Placental pericyte (primary cell): ENCODE measurements around the gene PHF21A. TPM values are rescaled to one million over a fixed set of nuclear protein-coding genes. Genes with fewer than 3 reads are reported as not detected.

Experiments used
- total RNA-seq: library from RNA; depleted of rRNA; stranded (reverse); fragments of >200 nt; gene quantifications from 2 replicates; pipeline ENCODE4 v1.2.3, GENCODE V29; 2012

PHF21A gene
- 14.7 and 16.3 TPM in 2 replicates for total RNA-seq

DNA sequence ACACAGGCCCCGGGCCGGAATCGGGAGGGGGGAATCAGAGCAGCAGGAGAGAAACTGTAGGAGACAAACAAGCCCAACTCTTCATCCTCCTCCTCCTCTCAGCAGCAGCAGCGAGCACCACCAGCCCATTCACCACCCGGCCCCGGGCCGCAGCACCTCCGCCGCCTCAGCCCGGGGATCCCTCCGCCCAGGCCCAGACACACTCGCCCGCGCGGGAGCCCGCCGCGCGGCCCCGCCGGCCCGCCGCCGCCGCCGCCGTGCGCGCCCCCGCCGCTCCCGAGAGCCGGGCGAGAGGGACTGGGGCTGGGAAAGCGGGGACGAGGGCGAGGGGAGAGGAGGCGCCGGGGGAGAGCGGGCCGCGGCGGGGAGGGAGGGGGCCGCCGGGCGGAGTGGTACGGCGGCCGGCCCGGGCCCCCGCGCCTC lies at the start of gene PHF21A:
Gene PHF21A (minus strand): TSS at position 154 of the 423 bp plus-strand sequence. CDS start 37,235 bp downstream, outside the sequence.

DNA sequence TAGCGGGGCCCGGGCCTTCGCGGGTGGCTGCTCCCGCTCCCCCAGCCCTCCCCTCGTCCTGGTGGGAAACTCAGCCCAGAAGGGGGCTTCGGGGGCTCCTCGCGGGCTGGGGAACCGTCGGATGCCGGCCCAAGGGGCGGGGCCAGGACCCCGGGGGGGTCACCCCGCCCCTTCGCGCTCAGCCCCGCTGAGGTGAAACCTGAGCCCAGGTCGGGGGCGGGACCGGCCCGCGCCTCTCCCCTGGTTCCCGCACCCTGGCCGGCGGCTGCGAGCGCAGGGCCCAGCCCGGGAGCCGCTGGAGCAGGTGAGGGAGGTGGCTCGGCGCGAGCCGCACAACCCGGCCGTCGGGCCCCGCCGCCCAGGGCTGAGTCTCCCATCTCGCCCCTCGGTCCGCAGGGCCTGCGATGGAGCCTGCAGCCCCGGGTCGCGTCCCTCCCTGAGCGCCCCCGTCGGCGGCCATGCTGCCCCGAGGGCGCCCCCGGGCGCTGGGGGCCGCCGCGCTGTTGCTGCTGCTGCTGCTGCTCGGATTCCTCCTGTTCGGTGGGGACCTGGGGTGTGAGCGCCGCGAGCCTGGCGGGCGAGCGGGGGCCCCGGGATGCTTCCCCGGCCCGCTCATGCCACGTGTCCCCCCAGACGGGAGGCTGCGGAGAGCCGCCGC lies 198.7 kb downstream of the PHF21A start, which contains the start of gene LARGE2:
Gene LARGE2 (plus strand): TSS at position 232 of the 658 bp plus-strand sequence. CDS start 227 bp downstream, at position 459.

DNA sequence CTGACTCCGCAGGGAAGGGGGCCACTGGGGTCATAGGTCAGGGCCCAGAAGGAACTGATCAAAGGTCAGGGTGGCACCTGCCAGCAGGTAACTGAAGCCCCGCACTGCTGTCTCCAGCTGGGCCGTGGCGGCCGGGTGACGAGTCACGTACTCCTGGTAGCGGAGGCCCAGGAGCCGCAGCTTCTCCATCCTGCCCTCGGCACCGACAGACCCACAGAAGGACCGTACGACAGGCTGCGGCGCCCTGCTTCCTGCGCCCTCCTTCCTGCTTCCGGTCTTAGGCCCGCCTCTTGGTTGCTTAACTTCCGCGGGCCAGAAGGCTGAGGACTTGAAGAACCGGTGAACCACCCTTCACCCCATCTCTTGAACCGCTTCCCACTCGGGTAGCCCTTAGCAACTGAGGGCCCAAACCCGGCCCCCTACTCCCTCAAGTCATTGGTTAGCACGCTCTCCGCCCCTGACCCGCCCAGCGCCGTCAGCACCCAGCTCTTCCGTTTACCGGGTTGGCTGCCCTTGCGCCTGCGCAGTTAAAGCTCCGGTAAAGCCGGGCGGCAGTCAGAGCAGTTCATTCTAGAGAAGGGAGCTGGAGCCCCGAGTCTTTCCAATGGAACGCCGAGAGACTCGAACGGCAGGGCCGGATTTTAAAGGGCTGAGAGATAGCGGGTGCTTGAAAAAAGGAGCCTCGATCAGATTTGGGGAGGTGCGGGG lies 203.5 kb downstream of the PHF21A start, which contains the start of gene PEX16:
Gene PEX16 (minus strand): TSS at position 255 of the 708 bp plus-strand sequence. CDS start 66 bp downstream, at position 189.

DNA sequence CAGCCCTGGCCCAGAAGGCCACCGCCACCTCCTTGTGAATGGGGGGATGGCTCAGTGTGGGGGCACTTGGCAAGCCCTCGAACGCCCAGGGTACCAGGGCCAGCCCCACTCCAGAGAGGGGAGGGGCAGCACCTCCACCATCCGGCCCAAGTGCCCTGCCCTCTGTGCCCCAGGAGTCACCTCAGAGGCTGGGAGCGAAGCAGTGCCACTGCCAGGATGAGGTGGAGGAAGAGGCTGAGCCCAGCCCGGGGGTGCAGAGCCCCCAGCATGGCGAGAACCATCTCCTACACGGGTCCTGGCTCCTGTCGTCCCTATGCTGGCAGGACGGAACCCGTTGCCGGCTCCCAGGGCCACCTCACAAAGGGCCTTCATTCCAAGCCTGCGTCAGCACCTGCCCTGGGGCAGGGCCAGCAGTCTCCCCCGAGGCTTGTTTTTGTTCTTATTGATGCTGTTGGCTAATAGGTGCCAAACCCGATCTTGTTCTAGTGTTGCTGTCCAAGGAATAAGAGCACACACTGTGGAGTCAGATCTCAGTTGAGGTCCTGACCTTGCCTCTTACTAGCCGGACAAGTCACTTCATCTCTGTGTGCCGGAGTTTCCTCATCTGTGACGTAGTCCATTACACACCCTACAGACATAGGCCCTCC lies 214.2 kb downstream of the PHF21A start, which contains the start of gene FREY1:
Gene FREY1 (minus strand): TSS at position 307 of the 647 bp plus-strand sequence. CDS start 26 bp downstream, at position 281.

DNA sequence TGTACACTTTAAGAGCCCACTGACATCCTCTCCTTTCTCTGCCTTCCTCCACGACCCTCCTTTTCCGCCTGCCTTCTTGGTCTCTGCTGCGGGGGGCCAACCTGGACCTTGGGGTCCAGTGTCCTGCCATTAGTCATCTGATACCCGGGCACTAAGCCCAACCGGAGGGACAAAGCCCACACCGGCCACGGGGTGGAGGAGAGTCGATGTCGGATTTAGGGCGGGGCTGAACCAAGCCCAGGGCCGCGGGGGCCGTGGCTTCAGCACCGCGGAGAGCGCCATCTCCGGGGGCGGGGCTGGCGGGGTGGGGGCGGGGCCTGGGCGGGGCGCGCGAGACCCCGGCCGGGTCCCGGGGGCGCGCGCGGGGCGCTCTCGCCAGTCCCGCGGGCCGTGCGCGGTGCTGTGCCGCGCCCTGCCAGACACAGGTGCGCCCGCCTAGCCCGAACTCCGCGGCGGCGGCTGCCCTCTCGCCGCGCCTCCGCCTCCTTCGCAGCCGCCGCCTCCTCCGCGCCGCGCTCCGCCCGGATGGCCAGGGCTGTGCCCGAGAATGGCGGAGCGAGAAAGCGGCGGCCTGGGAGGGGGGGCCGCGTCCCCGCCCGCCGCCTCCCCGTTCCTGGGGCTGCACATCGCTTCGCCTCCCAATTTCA lies 235.9 kb downstream of the PHF21A start, which contains the start of gene MAPK8IP1:
Gene MAPK8IP1 (plus strand): TSS at position 378 of the 647 bp plus-strand sequence. CDS start 170 bp downstream, at position 548.

Other genes with a start within 250 kb of the PHF21A start
- gene MAPK8IP1, start 235.8 kb downstream of the PHF21A start, total RNA-seq: 6.8 and 9.7 TPM in 2 replicates
- gene FREY1, start 214.2 kb downstream of the PHF21A start, total RNA-seq: 0.72 and 0.88 TPM in 2 replicates
- gene PEX16, start 203.6 kb downstream of the PHF21A start, total RNA-seq: 21.2 and 36.1 TPM in 2 replicates
- gene LARGE2, start 198.8 kb downstream of the PHF21A start, total RNA-seq: not detected in 2 replicates
- gene CREB3L1, start 156.2 kb upstream of the PHF21A start, total RNA-seq: 56.9 and 68.6 TPM in 2 replicates
- gene DGKZ, start 226.0 kb upstream of the PHF21A start, total RNA-seq: 48.8 and 86.6 TPM in 2 replicates